Measurements from ENCODE around the gene IWS1. TPM values are rescaled to one million over a fixed set of nuclear protein-coding genes. Genes with fewer than 3 reads are reported as not detected.

Gene IWS1
- total and polyA plus RNA-seq, 9 of the 15 experiments (the other 6 are each of a cell fraction or from before 2014, with no cell fraction given) = 20.8 to 67.2 (median 46.6) TPM

GRCh38 chr2:127526132-127527000, at the start of gene IWS1 (continued):
- 0 out of 2 replicates have a peak, but pooled peaks have one; percentile 46 for TF ChIP-seq CUX1 (CRISPR knock-in tag; IDR thresholded peaks at IDR 0.05)
- no peak for TF ChIP-seq HNRNPH1 (optimal IDR thresholded peaks at IDR 0.05; ENCODE audit: low read depth, low read length)
- TF ChIP-seq DACH1 (IDR thresholded peaks at IDR 0.05; ENCODE audit: partially characterized antibody) = no peak
- no peak for TF ChIP-seq TAL1 (IDR thresholded peaks at IDR 0.05)
- TF ChIP-seq PYGO2 (tag; IDR thresholded peaks at IDR 0.05) = no peak
- peak; percentile 59; the same call in 1 of the 2 replicates for TF ChIP-seq ETV1 (tag; conservative IDR thresholded peaks at IDR 0.05; ENCODE audit: low read depth)
- TF ChIP-seq FOXJ3 (CRISPR knock-in tag; IDR thresholded peaks at IDR 0.05) = no peak
- no peak for TF ChIP-seq ARHGAP35 (IDR thresholded peaks at IDR 0.05; ENCODE audit: partially characterized antibody)
- no peak for TF ChIP-seq ZNF133 (CRISPR knock-in tag; IDR thresholded peaks at IDR 0.05)
- TF ChIP-seq RUNX1 (IDR thresholded peaks at IDR 0.05; ENCODE audit: low read depth) = no peak
- no peak for TF ChIP-seq RFX7 (CRISPR knock-in tag; IDR thresholded peaks at IDR 0.05)
- no peak for TF ChIP-seq ZNF134 (CRISPR knock-in tag; conservative IDR thresholded peaks at IDR 0.05)
- no peak; the same call in 1 of the 2 replicates for TF ChIP-seq ZZZ3 (IDR thresholded peaks at IDR 0.05)
- TF ChIP-seq ZKSCAN3 (CRISPR knock-in tag; IDR thresholded peaks at IDR 0.05) = no peak
- no peak for TF ChIP-seq TRIM25 (IDR thresholded peaks at IDR 0.05; ENCODE audit: borderline replicate concordance)
- no peak for TF ChIP-seq HIVEP1 (CRISPR knock-in tag; IDR thresholded peaks at IDR 0.05)
- no peak for TF ChIP-seq ZSCAN29 (IDR thresholded peaks at IDR 0.05)
- peak; percentile 76; the same call in 1 of the 2 replicates for TF ChIP-seq E2F3 (CRISPR knock-in tag; IDR thresholded peaks at IDR 0.05)
- peak; percentile 66 for TF ChIP-seq ZBTB2 (IDR thresholded peaks at IDR 0.05)
